ENCODE results near the gene TMEM151A.
"Not testable (repeated sequence)": the region's sequence is repeated elsewhere in the genome, so short reads cannot be mapped to it uniquely, and the experiment has no call there.

The TMEM151A gene

DNA sequence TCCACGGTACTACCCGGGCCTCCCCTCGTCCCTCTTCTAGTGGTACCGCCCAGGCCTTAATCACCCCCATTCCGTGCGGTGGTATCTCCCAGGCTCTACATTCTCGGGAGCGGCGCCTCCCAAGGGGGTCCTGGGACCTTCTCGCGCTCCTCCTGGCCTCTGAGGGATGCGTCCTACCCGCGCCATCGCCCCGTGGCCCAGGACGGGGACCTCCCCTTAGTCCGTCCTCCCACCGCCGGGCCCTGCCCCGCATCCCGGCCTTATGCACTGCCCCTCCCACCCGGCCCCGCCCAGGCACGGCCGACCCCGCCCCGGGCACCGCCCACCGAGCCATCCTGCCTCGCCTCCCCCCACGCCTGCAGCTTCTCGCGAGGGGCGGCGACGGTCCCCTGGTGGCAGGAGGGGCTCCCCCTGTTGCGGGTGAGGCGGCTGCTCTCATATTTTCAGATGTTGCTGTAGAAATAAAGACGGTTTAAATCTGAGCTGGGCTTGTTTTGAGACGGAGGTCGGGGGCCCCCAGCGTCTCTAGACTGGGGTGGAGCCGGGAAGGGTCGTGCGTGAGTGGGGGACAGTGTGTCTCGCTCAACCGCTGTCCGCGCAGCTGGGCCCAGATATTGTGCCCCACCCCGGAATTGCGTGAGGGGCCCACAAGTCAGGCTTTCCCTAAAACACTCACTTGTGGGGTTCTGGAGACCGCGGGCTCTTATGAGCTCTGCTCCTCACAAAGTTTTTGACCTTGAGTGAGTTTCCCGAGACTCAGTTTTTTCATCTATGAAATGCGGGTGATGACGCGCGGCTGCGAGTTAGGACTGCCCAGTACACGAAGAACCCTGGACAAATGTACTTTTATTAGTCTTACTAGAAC is 24.1 kb upstream of the TMEM151A start:
- DNase-seq (ENCODE audit: low spot score), result peak; percentile 95

DNA sequence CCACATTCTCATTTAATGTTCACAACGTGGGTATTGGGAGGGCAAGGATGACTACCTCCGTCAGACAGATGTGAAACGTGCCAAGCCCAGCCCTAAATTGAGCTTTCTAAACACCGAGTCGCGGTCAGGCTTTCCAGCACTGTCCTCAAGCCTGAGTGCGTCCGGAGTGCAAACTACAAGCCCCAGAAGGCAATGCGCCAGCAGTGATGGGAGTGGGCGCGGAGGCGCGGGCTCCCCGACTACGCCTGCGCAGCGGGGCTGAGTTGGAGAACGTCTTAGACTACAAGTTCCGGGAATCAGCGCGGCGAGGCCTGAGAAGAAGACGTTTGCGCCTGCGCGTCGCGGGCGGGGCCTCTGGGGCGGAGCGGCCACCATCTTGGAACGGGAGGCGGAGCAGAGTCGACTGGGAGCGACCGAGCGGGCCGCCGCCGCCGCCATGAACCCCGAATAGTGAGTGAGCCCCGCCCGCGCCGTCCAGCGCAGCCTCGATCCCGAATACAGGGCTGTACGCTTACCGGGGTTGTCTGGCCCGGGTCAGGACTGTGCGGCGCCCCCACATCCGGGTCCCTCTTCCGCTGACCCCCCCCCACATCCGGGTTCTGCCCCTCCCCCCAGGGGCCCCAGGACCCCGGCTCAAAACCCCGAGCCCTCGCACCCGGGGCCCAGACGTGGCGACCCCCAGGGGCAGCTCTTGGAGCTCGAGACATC is 23.3 kb upstream of the TMEM151A start, which contains the start of gene RAB1B:
RAB1B (plus strand) TSS at position 396 of the 708 bp plus-strand sequence; CDS start at position 437, 41 bp downstream.
- peak; percentile 98 for DNase-seq (ENCODE audit: low spot score)

DNA sequence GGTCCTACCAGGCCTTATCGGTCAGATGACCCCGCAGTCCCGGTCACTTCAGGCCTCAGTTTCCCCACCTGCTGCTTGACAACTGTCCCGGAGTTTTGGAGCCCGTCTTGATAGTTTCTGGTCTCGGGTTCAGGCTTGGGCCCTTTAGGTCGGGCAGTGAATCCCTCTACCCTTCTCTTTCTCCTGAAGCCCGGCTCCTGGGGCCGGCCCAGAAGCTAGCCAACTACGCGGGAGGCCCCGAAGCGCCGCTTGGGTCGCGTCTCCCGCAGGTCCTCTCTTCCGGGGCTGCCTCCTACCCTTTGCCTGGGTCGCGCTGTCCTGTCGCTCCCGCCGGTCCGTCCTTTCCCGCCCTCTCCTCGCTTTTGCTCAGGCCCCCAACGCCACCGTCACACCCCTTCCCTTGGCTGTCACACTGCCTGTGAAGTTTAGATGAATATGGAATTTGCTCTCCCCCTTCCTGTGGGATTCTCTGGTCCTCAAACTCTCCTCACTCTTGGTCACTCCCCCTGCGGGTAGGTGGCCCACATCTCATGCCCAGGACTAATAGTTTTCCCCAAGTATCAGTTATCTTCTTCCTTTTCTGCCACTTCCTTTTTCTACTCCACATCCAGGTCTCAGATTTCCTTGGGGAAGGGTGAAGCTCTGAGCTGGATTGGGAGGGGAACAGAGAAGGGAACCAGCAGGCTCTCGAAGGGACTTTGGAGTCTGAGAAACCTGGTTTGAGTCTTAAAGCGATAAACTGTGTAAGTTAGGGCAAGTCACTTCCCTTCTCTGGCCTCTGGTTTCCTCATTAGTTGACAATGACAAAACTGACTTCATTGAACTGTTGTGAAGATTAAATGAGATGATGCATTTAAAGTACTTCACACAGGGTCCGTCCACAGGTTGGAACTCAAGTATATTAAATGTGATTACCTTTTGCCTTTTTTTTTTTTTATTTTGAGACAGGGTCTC is 22.5 kb upstream of the TMEM151A start:
- peak; percentile 57 for DNase-seq (ENCODE audit: low spot score)

DNA sequence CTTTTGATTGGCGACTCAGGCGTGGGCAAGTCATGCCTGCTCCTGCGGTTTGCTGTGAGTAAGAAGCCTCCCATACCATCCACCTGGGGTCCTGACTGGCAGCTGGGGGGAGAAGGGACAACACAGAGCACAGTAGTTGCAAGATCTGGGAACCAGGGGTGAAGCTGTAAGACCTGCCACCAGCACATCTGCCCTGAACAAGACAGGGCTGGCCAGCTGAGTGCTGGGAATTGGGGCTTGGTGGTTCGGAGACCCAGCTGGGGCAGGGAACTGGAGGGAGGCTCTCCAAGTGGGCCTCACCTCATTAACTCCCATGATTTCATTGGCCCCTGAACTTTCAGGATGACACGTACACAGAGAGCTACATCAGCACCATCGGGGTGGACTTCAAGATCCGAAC is 19.9 kb upstream of the TMEM151A start:
- no peak for DNase-seq (ENCODE audit: low spot score)

DNA sequence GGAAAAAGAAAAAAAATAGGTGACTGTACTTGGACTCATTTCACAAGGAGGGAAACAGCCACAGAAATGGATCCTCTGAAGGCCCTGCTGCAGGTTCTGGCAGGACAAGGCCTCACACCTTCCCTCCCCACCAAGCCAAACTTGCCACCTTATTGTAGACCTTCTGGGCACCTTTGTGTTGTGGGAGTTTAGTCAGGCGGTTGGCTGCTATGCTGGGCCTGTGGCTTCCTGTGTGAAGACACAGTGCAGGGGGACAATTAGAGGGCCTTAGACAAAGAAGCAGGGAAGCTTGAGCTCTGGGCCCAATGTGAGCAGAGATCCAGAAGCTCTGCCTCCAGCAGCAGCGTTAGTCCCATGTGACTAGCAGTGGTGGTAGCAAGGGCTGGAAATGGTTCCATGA is 19.1 kb upstream of the TMEM151A start:
- DNase-seq (ENCODE audit: low spot score), result no peak

DNA sequence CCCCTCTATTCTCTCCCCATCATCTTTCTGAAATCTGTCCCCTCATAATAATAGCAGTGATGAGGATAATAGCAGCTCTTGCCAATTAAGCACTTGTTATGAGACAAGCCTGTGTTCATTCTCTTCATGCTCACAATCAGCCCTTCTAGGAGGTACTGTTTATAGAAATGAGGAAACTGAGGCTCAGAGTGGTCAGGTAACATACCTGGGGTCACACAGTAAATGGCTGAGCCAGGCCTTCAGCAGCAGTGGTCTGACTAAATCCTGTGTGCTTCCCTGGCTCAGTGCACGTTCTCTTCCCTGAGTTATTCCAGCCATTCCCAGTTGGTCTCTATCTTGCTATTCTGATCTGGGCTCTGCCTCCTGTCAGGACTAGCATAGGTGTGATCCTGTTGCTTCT is 17.5 kb upstream of the TMEM151A start:
- no peak for DNase-seq (ENCODE audit: low spot score)

DNA sequence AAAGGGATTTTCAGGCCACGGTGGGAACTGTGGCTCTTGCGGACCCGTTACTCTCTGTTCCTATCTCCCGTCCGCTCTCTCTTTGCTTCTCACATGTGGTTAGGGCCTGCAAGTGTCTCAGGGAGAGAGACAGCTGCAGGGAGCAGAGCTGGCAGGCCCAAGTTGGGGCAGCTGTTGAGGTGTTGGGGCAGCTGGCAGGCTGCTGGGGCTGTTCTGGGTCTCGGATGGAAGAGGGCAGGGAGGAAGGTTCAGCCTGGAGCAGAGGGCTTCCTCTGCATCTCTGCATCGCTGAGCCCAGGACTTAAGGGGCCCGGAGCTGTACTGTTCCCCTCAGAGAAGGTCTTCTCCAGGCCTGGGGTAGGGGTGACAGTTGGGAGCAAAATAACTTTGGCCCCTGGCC is 16.3 kb upstream of the TMEM151A start:
- DNase-seq (ENCODE audit: low spot score), result no peak

DNA sequence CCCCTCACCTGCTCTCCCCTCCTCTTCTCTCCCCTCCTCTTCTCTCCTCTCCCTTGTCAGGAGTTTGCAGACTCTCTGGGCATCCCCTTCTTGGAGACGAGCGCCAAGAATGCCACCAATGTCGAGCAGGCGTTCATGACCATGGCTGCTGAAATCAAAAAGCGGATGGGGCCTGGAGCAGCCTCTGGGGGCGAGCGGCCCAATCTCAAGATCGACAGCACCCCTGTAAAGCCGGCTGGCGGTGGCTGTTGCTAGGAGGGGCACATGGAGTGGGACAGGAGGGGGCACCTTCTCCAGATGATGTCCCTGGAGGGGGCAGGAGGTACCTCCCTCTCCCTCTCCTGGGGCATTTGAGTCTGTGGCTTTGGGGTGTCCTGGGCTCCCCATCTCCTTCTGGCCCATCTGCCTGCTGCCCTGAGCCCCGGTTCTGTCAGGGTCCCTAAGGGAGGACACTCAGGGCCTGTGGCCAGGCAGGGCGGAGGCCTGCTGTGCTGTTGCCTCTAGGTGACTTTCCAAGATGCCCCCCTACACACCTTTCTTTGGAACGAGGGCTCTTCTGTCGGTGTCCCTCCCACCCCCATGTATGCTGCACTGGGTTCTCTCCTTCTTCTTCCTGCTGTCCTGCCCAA is 15.6 kb upstream of the TMEM151A start:
- DNase-seq (ENCODE audit: low spot score), result no peak

DNA sequence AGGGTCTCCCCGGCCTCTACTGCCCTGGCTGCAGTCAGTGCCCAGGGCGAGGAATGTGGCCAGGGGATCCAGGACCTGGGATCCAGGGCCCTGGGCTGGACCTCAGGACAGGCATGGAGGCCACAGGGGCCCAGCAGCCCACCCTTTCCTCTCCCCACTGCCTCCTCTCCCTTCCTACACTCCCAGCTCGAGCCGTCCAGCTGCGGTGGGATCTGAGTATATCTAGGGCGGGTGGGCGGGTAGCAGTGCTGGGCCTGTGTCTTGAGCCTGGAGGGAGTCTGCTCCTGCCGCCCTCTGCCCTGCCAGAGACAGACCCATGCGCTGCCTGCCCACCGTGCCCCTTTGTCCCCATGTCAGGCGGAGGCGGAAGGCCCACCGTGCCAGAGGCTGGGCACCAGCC is 15.1 kb upstream of the TMEM151A start:
- DNase-seq (ENCODE audit: low spot score), result not testable (repeated sequence)

DNA sequence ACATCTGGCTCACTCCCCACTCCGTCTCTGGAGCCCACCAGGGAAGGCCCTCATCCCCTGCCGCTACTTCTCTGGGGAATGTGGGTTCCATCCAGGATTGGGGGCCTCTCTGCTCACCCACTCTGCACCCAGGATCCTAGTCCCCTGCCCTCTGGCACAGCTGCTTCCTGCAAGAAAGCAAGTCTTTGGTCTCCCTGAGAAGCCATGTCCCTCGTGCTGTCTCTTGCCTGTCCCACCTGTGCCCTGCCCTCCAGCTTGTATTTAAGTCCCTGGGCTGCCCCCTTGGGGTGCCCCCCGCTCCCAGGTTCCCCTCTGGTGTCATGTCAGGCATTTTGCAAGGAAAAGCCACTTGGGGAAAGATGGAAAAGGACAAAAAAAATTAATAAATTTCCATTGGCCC is 14.6 kb upstream of the TMEM151A start:
- not testable (repeated sequence) for DNase-seq (ENCODE audit: low spot score)

DNA sequence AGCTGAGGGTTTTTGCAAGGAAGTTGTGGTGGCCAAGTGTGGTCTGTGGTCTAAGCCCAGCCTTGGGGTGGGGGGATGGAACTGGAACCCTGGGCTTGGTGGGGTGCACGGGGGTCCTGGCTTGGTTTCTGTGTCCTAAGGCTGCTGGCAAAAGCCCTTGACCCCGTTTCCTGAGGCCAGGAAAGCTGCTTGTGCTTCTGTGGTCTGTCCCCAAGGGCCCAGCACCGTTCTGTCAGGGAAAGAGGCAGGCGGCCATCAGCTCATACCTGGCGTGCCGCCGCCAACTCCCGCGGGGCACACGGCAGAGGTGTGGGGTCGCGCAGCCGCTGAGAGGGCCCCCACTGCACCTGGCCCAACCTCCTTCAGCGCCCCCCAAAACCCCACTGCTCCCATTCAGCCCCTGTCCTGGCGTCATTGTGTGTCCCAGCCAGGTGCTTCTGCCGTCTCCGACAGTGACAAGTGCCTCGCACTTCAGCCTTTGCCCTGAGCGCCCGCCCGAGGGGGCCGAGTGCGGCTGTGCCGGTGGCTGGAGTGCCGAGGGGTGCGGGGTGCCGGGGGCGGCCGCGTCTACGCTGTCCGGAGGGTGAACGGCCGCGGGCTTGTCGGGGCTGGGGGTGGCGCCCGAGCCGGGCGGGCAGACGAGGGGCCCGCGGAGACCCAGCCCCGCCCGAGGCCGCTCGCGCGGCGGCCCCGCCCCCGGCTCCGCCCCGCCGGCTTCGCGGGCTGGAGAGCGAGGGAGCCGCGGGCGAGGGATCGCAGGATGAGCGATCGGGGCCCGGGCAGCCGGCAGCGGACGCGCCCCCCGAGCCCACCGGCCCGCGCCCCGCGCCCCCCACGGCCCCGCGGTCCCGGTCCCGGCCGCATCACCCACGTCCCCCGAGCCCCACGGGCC is 14.0 kb upstream of the TMEM151A start, which contains the start of gene CNIH2:
CNIH2 (plus strand) TSS at position 705 of the 892 bp plus-strand sequence. CDS start 282 bp downstream, outside the sequence.
- DNase-seq (ENCODE audit: low spot score), result peak; percentile 87

DNA sequence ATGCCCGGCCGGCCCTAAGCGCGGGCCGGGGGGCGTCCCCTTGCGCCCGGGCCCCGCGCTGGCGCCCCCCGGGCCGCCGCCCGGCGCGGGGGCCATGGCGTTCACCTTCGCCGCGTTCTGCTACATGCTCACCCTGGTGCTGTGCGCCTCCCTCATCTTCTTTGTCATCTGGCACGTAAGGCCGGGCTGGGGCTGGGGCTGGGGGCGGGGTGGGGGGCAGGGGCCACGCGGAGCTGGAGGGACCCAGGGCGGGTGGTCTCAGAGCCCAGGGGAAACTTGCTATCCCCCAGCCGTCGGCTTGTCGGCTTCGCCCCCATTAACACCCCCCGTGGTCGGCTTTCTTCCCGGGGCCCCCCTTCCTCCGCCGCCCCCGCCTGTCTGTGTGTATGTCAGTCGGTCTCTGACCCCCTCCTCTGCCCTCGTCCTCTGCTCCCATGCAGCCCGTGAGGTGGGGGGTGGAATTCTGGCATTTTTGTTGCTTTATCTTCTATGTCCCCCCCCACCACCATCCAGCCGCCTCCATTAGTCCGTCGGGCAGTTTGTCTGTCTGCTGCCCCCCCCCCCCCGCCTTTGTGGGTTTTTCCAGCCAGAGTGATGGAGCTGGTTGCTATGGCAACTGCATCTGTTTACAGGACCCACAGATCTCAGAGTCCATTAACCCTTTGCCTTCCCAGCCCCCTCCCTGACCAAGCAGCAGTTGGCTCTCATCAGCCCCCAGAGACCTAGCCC is 13.2 kb upstream of the TMEM151A start:
- no peak for DNase-seq (ENCODE audit: low spot score)

DNA sequence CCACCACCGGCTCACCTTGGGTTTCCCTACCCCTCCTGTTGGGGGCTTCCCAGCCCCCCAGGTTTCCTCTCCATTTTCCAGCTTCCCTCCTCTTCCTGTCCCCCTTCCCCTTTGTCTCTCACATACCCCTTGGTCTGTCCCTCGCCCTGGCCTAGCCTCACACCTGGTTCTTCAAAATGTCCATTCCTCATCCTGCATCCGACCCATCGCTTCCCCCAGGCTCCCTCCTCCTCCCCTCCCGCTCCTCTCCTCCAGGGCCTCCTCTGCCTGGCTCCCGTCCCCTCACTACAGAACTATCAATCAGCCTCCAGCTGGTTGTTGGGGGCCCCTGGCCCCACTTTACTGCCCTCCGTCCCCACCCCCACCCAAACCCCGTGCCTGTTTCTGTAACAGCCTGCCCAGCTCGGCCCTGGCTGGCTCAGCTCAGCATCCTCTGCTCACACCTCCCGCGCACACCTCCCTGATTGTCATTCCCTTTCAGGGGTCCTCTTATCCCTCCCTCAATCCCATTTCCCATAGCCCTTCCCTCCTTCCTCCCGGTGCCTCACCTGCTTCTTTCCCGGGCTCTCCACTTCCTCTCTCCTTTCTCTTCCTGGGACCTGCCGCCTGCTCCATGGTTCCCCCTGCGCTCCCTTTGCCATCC is 12.5 kb upstream of the TMEM151A start:
- no peak for DNase-seq (ENCODE audit: low spot score)

DNA sequence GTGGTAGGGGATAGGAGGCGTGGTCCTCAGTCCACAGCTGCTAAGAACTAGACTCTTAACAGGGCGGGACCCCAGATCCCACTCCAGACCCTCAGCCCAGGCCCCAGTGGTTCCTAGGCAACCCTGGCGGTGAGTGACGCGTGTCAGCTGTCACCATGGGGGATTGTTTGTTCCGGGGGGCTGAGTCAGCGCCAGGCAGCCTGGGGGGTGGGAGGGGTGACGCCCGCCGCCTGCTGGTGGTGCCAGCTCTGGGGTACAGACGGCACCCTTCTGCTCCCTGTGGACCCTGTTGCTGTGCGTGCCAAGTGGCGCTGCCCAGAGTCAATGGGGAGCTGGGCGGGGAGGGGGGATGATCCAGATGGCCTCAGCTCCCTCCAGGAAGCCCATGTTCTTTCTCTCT is 11.3 kb upstream of the TMEM151A start:
- peak; percentile 65 for DNase-seq (ENCODE audit: low spot score)

DNA sequence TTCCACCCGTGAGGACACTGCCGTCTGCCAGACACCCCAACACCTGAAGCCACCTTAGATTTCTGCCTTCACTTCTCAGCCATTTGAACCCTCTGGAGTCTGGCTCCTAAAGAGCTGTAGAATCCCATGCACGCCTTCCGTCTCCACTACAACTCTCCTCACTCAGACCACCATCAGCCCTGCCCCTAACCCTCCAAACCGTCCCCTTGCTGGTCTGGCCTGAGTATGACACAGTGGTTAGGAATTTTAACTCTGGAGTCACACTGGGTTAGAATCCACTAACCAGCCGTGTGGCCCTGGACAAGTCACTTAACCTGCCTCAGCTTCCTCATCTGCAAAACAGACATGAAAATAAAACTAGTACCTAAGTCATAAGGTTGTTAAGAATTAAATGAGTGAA is 10.7 kb upstream of the TMEM151A start:
- no peak for DNase-seq (ENCODE audit: low spot score)

DNA sequence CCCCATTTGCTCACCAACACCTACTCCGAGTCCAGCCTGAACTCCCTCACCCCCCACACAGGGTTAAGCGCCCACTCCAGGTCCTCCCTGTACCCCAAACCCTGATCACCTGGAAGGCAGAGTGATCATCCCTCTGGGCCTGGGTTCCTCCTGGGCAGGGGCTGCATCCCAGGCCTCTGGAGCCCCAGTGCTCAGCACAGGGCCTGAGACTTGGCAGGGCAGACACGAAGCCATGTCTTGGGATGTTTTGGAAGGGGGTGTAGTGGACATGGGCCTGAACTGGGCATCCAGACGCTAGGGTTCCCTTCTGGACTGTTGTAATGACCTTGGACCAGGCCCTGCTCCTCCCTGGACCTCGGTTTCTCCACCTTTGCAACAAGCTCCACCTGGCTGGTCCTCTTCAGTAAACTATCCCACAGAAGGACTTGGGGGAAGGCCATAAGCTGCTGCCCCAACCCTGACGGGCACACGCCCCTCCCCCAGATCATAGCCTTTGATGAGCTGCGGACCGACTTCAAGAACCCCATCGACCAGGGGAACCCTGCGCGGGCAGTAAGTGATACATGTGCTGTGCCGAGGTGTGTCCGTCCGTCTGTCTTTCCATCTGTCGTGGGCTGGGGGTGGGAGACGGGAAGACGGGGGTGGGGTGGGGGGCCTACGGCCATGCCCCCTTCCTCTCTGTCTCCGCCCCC is 9.8 kb upstream of the TMEM151A start:
- DNase-seq (ENCODE audit: low spot score), result no peak

DNA sequence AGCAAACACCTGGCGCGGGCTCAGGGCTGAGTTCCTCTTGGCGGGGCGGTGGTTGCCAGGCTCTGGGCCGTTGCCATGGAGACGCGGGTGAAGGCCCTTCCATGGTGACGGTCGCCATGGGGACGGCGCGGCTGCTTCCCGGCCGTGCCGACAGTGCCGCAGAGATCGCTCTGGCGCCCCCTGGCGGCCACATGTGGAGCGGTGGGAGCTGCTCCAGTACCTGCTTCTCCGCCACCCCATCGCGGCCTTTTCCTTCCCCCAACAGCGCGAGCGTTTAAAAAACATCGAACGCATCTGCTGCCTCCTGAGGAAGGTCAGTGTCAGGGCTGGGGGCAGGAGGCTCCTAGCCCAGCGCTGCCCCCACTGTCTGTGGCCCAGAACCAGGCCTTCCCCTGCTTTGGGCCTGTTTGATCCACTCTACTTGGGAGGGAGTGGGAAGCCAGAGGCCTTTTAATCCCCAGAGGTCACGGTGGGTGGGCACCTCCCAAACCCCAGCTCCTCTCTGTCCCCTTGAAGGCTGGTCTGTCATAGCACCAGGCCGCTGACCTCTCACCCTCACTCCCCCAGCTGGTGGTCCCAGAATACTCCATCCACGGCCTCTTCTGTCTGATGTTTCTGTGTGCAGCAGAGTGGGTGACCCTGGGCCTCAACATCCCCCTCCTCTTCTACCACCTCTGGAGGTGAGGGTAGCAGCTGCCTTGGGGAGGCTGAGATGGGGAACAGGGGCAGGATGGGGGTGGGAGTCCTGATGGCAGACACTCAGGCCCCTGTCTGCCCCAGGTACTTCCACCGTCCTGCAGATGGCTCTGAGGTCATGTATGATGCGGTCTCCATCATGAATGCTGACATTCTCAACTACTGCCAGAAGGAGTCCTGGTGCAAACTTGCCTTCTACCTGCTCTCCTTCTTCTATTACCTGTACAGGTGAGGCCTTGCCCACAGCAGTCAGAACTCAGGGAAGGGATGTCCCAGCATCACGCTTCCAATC is 8.9 kb upstream of the TMEM151A start:
- peak; percentile 97 for DNase-seq (ENCODE audit: low spot score)
